ENCODE results near the gene CDC25A.
"Not testable (repeated sequence)": the region's sequence is repeated elsewhere in the genome, so short reads cannot be mapped to it uniquely, and the experiment has no call there.

Gene CDC25A

GRCh38 chr3:48215019-48215418 is 26.8 kb upstream of the CDC25A start:
- TF ChIP-seq CTCF (IDR thresholded peaks at IDR 0.05) (no peak), ZFX (IDR thresholded peaks at IDR 0.05; ENCODE audit: borderline replicate concordance) (no peak)
- H3K27ac ChIP-seq: no peak overlapping the region

- TF ChIP-seq CTCF (IDR thresholded peaks at IDR 0.05) (no peak), ZFX (IDR thresholded peaks at IDR 0.05; ENCODE audit: borderline replicate concordance) (no peak)
- no peak overlapping the region for H3K27ac ChIP-seq
These were observed 26.0 kb upstream of the CDC25A start for GRCh38 chr3:48214225-48214624.

GRCh38 chr3:48211776-48212175 is 23.6 kb upstream of the CDC25A start:
- H3K27ac ChIP-seq: not testable (repeated sequence)

- not testable (repeated sequence) for H3K27ac ChIP-seq
These were observed 22.3 kb upstream of the CDC25A start for GRCh38 chr3:48210534-48210933.

GRCh38 chr3:48209445-48209844 is 21.2 kb upstream of the CDC25A start:
- TF ChIP-seq ZFX (IDR thresholded peaks at IDR 0.05; ENCODE audit: borderline replicate concordance) (no peak), CTCF (IDR thresholded peaks at IDR 0.05) (no peak)
- H3K27ac ChIP-seq: no peak overlapping the region

GRCh38 chr3:48208076-48208475 is 19.9 kb upstream of the CDC25A start:
- TF ChIP-seq ZFX (IDR thresholded peaks at IDR 0.05; ENCODE audit: borderline replicate concordance): no peak
- TF ChIP-seq CTCF (IDR thresholded peaks at IDR 0.05): no peak

GRCh38 chr3:48202632-48203031 is 14.4 kb upstream of the CDC25A start:
- no peak overlapping the region for H3K27ac ChIP-seq
- TF ChIP-seq ZFX (IDR thresholded peaks at IDR 0.05; ENCODE audit: borderline replicate concordance) (no peak), CTCF (IDR thresholded peaks at IDR 0.05) (no peak)

More at GRCh38 chr3:48208076-48208475, 19.9 kb upstream of the CDC25A start:
- H3K27ac ChIP-seq: no peak overlapping the region

- TF ChIP-seq CTCF (IDR thresholded peaks at IDR 0.05) (no peak), ZFX (IDR thresholded peaks at IDR 0.05; ENCODE audit: borderline replicate concordance) (no peak)
- no peak overlapping the region for H3K27ac ChIP-seq
These were observed 10.9 kb upstream of the CDC25A start for GRCh38 chr3:48199117-48199516.
